Right atrium auricular region (tissue), 2 donors: Measurements from ENCODE around the gene KLHDC4. TPM values are rescaled to one million over a fixed set of nuclear protein-coding genes. Genes with fewer than 3 reads are reported as not detected.
"Not testable (repeated sequence)": the region's sequence is repeated elsewhere in the genome, so short reads cannot be mapped to it uniquely, and the experiment has no call there.

Experiments
- DNase-seq: peaks from one replicate; pipeline ENCODE4 v3.0.0-alpha.2; 2019; ENCODE audit warnings: low spot score
- H3K27ac ChIP-seq, 2 donors: fragments of 200-600 bp; sonication (generic); 1 replicate in 1 of 2; 2 replicates in 1 of 2; pipeline ENCODE4 v1.5.1; 2016 to 2019
- H3K27me3 ChIP-seq, 2 donors: fragments of 200-600 bp; sonication (generic); one replicate each; pipeline versions ENCODE4 v1.5.1 to v1.6.0; 2017 to 2019
- H3K36me3 ChIP-seq: fragments of 200-600 bp; sonication (generic); one replicate; pipeline ENCODE4 v1.5.1; 2016
- H3K4me1 ChIP-seq, 2 donors: fragments of 200-600 bp; sonication (generic); one replicate each; pipeline versions ENCODE4 v1.5.1 to v1.6.0; 2017 to 2019
- H3K4me3 ChIP-seq, 2 donors: fragments of 200-600 bp; sonication (generic); 1 replicate in 1 of 2; 2 replicates in 1 of 2; pipeline ENCODE4 v1.5.1; 2017 to 2019; ENCODE audit warnings: mild to moderate bottlenecking in 1 of 2, moderate library complexity in 1 of 2
- H3K9me3 ChIP-seq, 2 donors: fragments of 200-600 bp; sonication (generic); one replicate each; pipeline ENCODE4 v1.5.1; 2019
- CTCF ChIP-seq, 2 donors: fragments of 200-600 bp; sonication (generic); IDR thresholded peaks; one replicate each; pipeline ENCODE4 v1.5.1; 2019; ENCODE audit warnings: antibody characterized with exemption in 2 of 2
- total RNA-seq, 2 donors: library from RNA; depleted of rRNA; stranded (reverse); fragments of >200 nt; gene quantifications; one replicate each; pipeline ENCODE4 v1.1.0, GENCODE V29; 2016

Gene KLHDC4
- total RNA-seq = 10 to 100 TPM; 11.8 to 12.6 TPM

GRCh38 chr16:87765776-87766484 is at the start of gene KLHDC4:
Gene KLHDC4, minus strand, starts transcription at chr16:87765986. Its CDS starts 96 bp downstream, at chr16:87765890.
- Histone ChIP-seq H3K4me3 (peak within 1 kb of the TSS; percentile 88 to 99), H3K27me3 (no peaks in the 10 kb centered on the region), H3K27ac (peak within 1 kb of the TSS; percentile 85 to 90), H3K36me3 (peaks cover 16% of the 10 kb centered on the region), H3K4me1 (peaks cover 0 to 14% of the 10 kb centered on the region in 2 donors), H3K9me3 (no peaks in the 10 kb centered on the region)
- peak; percentile 87 for DNase-seq
- TF ChIP-seq CTCF (IDR thresholded peaks at IDR 0.05) = no peak

- no peak for DNase-seq
- Histone ChIP-seq H3K4me3 (no peak overlapping the region), H3K9me3 (peaks cover 0 to 10% of the 10 kb centered on the region in 2 donors), H3K4me1 (no peaks in the 10 kb centered on the region), H3K27me3 (no peaks in the 10 kb centered on the region), H3K27ac (no peak overlapping the region), H3K36me3 (no peaks in the 10 kb centered on the region)
- TF ChIP-seq CTCF (IDR thresholded peaks at IDR 0.05) = no peak
These were observed 49.8 kb upstream of the KLHDC4 start for GRCh38 chr16:87815567-87815966.

GRCh38 chr16:87812200-87812656 is 46.4 kb upstream of the KLHDC4 start:
- H3K27ac ChIP-seq = no peak overlapping the region
- DNase-seq = no peak
- no peak overlapping the region for H3K4me3 ChIP-seq
- H3K27me3 ChIP-seq = no peaks in the 10 kb centered on the region
- peaks cover 0 to under 1% of the 10 kb centered on the region in 2 donors for H3K9me3 ChIP-seq
- peaks cover 0 to 3% of the 10 kb centered on the region in 2 donors for H3K4me1 ChIP-seq
- no peak for TF ChIP-seq CTCF (IDR thresholded peaks at IDR 0.05)
- H3K36me3 ChIP-seq = no peaks in the 10 kb centered on the region

GRCh38 chr16:87811454-87811853 is 45.7 kb upstream of the KLHDC4 start:
- H3K4me1 ChIP-seq = peaks cover 0 to 10% of the 10 kb centered on the region in 2 donors
- not testable (repeated sequence) for H3K27me3 ChIP-seq, H3K4me3 ChIP-seq, DNase-seq, H3K27ac ChIP-seq, H3K9me3 ChIP-seq, H3K36me3 ChIP-seq

GRCh38 chr16:87809150-87809902 is 43.5 kb upstream of the KLHDC4 start:
- no peak overlapping the region for H3K27ac ChIP-seq
- H3K4me1 ChIP-seq = peaks cover 0 to 18% of the 10 kb centered on the region in 2 donors
- no peak for TF ChIP-seq CTCF (IDR thresholded peaks at IDR 0.05)

GRCh38 chr16:87808108-87808507 is 42.3 kb upstream of the KLHDC4 start:
- no peaks in the 10 kb centered on the region for H3K9me3 ChIP-seq
- no peak overlapping the region for H3K4me3 ChIP-seq
- no peak for TF ChIP-seq CTCF (IDR thresholded peaks at IDR 0.05)
- peaks cover 0 to 18% of the 10 kb centered on the region in 2 donors for H3K4me1 ChIP-seq
- no peaks in the 10 kb centered on the region for H3K27me3 ChIP-seq
- H3K36me3 ChIP-seq = no peaks in the 10 kb centered on the region
- DNase-seq = no peak
- no peak overlapping the region for H3K27ac ChIP-seq

More at GRCh38 chr16:87809150-87809902, 43.5 kb upstream of the KLHDC4 start:
- DNase-seq = no peak
- Histone ChIP-seq H3K27me3 (no peaks in the 10 kb centered on the region), H3K36me3 (no peaks in the 10 kb centered on the region), H3K9me3 (no peaks in the 10 kb centered on the region), H3K4me3 (no peak overlapping the region)
